GM12891 (cell line): Measurements from ENCODE around the gene CREB3L1.

Source experiments
- POLR2A ChIP-seq: IDR thresholded peaks from 2 replicates; pipeline ENCODE4 v1.6.1; 2011; ENCODE audit warnings: low read depth, low read length, control low read depth
- POLR2AphosphoS5 ChIP-seq: IDR thresholded peaks from 2 replicates; pipeline ENCODE4 v1.6.1; 2011; ENCODE audit warnings: low read depth, low read length, control low read depth

- TF ChIP-seq POLR2A (no peak), POLR2AphosphoS5 (no peak)
Observed at GRCh38 chr11:46330563-46331281, 53.3 kb downstream of the CREB3L1 start.
